Adipose tissue (tissue), 3 donors: ENCODE results near the gene SEC23B. TPM values are rescaled to one million over a fixed set of nuclear protein-coding genes. Genes with fewer than 3 reads are reported as not detected.
"Not testable (repeated sequence)": the region's sequence is repeated elsewhere in the genome, so short reads cannot be mapped to it uniquely, and the experiment has no call there.

Experiments used
- H3K27ac ChIP-seq: one replicate; pipeline ENCODE4 v1.5.1; 2013; ENCODE audit warnings: low read depth, low read length
- WGBS, 3 donors: extraction: QIAGEN DNeasy Blood & Tissue Kit; methylation state at CpG; one replicate each; pipeline ENCODE4 v1.1.7; 2013; 5-methylcytosine and 5-hydroxymethylcytosine counted together
- polyA plus RNA-seq, 3 donors: library from polyadenylated mRNA; stranded (reverse); fragments of 200-250 nt; gene quantifications; one replicate each; pipeline ENCODE4 v1.2.3, GENCODE V29; 2013
- donor health status: healthy with polysubstance abuse.
- donor health status: Bipolar disorder and iron deficiency.
- donor health status: healthy.

The SEC23B gene
- 10 to 100 TPM; 15.3 to 32.3 (median 28.9) TPM for polyA plus RNA-seq

- 0% methylated on average over 69 of the region's 69 CpGs for WGBS, 3 donors
- H3K27ac ChIP-seq, result peak within 1 kb of the TSS; percentile 96
These were observed at the start of gene SEC23B for GRCh38 chr20:18507218-18508191. TSS of gene SEC23B (plus strand) at chr20:18507940. CDS start at chr20:18510836, 2,896 bp downstream.

DNA sequence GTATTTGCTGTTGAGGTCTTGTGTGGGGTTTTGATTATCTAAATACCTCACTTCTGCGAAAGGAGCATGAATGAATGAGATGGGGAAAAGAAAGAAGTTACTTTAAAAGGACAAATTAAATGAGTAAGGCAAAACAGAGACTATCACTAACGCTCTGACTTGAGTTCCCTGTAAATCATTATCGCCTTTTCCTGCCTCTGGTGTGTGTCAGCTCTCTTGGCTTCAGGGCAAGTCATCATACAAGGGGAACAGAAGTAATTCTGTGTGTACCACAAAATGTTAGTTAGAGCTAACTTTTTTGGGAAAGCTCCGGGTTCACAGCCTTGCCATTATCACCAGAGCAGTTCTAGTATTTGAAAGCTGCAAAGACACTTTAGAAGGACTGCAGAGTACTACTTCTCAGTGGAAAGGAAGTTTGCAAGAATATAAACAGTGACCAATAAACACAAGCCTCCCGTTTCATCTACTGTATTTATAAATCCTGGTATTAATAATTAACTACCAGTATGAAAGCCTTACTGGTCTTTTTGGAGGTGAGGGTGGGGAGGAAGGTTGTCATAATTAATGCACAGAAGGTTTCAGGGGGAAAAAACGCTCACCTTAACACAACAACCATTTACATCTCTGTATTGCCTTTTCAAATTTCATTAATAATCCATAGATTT, 42.1 kb upstream of the SEC23B start:
- 48 to 64% (median 49%) methylated on average over 6 of the region's 6 CpGs for WGBS, 3 donors
- H3K27ac ChIP-seq, result no peak overlapping the region

DNA sequence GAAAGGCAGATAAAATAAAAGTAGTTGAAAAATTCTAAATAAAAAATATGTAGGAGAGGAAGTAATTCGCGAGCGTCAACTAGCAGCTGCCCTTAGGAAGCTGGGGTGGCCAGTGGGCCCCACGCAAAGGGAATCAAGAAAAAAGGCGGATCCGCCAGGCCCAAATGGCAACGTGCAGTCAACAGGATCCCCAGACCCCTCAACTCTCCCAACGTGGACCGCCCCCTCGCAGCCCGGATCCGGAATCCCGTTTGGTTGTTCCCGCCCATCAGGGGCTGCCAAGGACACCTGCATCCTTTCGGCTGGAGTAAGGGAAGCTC, 41.2 kb upstream of the SEC23B start:
- 0 to 1% (median 0%) methylated on average over 15 of the region's 15 CpGs for WGBS, 3 donors

DNA sequence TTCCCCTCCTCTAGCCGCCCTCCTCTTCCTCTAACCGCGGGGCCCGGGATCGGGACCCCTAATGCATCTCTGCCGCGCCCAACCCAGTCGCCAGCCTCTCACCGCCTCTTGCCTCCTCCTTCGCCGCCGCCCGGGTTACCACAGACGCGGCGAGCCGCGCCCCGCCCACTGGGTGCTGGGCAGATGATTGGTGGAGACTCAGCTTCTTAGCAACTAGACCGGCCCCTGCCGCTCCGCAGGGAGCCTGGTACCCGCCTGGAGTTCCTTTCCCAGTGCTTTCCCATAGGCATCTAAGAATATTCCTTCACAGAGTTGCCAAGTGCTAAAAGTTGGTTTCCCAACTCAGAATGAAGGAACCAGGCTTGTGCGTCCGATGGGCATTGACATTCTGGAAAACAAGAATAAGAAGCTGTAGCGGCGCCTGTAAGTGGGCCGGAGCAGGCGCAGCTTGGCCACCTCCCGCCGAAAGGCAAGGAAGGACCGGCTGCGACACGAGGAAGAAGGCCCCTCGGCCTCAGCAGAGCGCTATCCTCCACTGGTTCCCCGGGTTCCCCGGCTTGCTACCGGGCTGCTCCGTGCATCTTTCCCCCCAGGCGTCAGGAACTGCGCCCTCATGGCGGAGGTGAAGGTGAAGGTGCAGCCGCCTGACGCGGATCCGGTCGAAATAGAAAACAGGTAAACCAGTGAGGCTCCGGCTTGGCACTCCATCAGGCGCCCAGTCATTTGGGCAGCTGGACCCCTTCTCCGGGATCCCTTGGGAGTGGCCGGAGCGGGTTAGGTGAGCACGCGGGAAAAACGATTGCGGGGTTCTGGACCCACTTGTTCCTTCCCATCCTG, 40.6 kb upstream of the SEC23B start, which contains the start of the genes DZANK1 and POLR3F:
Gene DZANK1 (minus strand): TSS at position 137 of the 837 bp plus-strand sequence. CDS start 1,672 bp downstream, outside the sequence.
Gene POLR3F (plus strand): TSS at position 497 of the 837 bp plus-strand sequence. CDS start 117 bp downstream, at position 614.
- 0 to 1% (median 1%) methylated on average over 57 of the region's 57 CpGs for WGBS, 3 donors
- H3K27ac ChIP-seq, result peak within 1 kb of the TSS; percentile 21

More for the DNA sequence above, 41.2 kb upstream of the SEC23B start:
- no peak overlapping the region for H3K27ac ChIP-seq

DNA sequence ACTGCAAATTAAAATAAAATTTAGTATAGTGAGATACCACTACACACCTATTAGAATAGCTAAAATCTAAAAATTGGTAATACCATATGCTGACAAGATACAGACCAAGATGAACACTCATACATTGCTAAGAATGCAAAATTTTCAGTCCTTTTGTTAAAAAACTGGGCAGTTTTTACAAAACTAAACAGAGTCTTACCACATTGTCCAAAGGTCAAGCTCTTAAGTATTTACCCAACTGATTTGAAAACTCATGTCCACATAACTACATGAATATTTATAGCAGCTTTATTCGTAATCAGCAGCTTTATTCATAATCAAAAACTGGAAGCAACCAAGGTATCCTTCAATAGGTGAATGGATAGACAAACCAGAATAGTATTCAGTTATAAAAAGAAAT, 30.5 kb upstream of the SEC23B start:
- WGBS, 3 donors, result 72 to 100% (median 85%) methylated on average over 1 of the region's 1 CpG
- H3K27ac ChIP-seq, result no peak overlapping the region

DNA sequence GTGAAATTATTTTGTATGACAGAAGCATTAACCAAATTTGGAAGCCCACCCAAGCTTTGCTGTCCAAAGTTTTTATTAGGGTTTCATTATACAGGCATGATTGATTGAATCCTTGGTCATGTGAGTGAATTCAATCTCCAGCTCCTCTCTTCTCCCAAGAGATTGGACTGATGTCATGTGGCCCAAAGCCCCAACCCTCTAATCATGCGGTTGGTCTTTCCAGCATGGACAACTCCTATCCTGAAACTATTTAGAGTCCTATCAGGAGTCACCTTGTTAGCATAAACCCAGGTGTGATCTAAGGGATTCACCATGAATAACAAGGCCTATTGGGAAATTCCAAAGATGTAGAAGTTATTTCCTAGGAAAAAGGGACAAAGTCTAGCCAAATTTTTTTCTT, 29.9 kb upstream of the SEC23B start:
- H3K27ac ChIP-seq, result no peak overlapping the region
- 75 to 90% (median 82%) methylated on average over 1 of the region's 1 CpG for WGBS, 3 donors

- 91 to 95% (median 94%) methylated on average over 4 of the region's 4 CpGs for WGBS, 3 donors
- no peak overlapping the region for H3K27ac ChIP-seq
These were observed 26.1 kb upstream of the SEC23B start for GRCh38 chr20:18481596-18481995.

- 98 to 99% (median 98%) methylated on average over 3 of the region's 3 CpGs for WGBS, 3 donors
- no peak overlapping the region for H3K27ac ChIP-seq
These were observed 19.4 kb upstream of the SEC23B start for GRCh38 chr20:18488301-18488700.

DNA sequence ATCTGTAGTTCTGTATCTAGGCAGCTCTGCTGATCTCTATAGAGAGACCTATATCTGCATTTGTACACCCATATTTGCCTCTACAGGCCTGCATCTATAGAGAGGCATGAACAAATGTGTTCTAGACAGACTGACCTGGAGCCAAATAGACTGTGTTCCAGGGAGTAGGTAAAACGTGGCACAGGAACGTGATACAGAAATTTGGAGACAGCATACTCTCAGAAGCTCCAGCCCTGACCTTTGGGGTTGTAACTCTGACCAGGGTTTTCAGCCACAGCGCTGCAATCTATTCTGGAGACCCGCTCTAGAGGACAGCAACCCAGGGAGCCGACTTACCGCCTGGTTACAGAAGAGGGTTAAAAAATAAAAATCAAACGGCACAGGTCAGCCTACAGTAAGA, 11.7 kb upstream of the SEC23B start:
- H3K27ac ChIP-seq, result no peak overlapping the region
- WGBS, 3 donors, result 14 to 33% (median 29%) methylated on average over 7 of the region's 7 CpGs

GRCh38 chr20:18496740-18497592, 10.8 kb upstream of the SEC23B start, which contains the start of gene RBBP9:
TSS of gene RBBP9 (minus strand) at chr20:18497225. CDS start at chr20:18497167, 58 bp downstream.
- 1 to 4% (median 3%) methylated on average over 31 of the region's 31 CpGs for WGBS, 3 donors
- H3K27ac ChIP-seq, result no peak within 1 kb of the TSS

GRCh38 chr20:18497603-18498002, 10.1 kb upstream of the SEC23B start:
- 94 to 96% (median 95%) methylated on average over 3 of the region's 3 CpGs for whole genome bisulfite sequencing, 3 donors
- H3K27ac ChIP-seq, result no peak overlapping the region

DNA sequence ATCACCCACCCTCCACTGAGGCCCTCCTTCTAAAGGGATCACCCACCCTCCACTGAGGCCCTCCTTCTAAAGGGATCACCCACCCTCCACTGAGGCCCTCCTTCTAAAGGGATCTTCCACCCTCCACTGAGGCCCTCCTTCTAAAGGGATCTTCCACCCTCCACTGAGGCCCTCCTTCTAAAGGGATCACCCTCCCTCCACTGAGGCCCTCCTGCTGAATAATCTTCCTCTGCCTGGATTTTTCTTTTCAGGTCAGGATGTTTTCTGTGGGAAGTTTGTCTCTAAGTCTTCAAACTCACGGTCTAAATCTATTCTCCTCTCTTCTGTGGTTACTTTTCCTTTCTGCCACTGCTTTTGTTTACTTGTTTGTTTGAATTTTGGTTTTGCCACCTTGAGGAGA, 6.1 kb upstream of the SEC23B start:
- 61 to 80% (median 78%) methylated on average over 1 of the region's 1 CpG for WGBS, 3 donors

DNA sequence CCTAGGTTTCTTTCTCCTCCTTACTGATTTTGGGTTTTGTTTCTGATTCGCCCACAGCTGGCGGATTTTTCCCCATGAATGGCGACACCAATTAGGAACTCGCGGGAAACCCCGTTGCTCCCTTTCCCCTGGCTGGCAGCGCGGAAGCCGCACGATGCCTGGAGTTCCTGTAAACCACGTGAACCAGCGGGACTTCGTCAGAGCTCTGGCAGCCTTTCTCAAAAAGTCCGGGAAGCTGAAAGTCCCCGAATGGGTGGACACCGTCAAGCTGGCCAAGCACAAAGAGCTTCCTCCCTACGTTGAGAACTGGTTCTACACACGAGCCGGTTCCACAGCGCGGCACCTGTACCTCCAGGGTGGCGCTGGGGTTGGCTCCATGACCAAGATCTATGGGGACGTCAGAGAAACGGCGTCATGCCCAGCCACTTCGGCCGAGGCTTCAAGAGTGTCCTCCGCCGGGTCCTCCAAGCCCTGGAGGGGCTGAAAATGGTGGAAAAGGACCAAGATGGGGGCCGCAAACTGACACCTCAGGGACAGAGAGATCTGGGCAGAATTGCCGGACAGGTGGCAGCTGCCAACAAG, 3.2 kb upstream of the SEC23B start:
- 64 to 67% (median 67%) methylated on average over 31 of the region's 31 CpGs for WGBS, 3 donors
- H3K27ac ChIP-seq, result no peak overlapping the region

More for the DNA sequence above, 6.1 kb upstream of the SEC23B start:
- H3K27ac ChIP-seq, result not testable (repeated sequence)

GRCh38 chr20:18506744-18507143, 996 bp upstream of the SEC23B start:
- peak overlapping the region; percentile 96 for H3K27ac ChIP-seq
- 50 to 72% (median 69%) methylated on average over 8 of the region's 8 CpGs for WGBS, 3 donors

DNA sequence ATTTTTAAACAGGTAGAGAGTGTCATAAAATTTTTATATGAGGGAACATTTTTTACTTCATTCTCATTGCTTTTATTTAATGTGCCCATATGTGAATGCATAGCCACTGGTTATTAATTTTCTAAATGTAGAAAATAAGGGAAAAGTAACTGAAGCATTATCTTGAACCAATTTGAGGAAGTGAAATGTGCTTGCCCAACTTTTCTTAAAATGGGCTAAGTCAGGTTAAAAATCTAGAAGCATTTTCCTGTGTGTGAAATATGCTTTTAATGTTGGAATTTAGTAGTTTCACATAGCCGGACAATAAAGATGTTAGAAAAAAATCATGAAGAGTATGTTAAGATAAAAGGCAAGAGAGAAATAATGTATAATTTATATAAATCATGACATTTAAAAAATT, 3.8 kb downstream of the SEC23B start:
- 60 to 91% (median 71%) methylated on average over 1 of the region's 1 CpG for WGBS, 3 donors
- no peak overlapping the region for H3K27ac ChIP-seq

DNA sequence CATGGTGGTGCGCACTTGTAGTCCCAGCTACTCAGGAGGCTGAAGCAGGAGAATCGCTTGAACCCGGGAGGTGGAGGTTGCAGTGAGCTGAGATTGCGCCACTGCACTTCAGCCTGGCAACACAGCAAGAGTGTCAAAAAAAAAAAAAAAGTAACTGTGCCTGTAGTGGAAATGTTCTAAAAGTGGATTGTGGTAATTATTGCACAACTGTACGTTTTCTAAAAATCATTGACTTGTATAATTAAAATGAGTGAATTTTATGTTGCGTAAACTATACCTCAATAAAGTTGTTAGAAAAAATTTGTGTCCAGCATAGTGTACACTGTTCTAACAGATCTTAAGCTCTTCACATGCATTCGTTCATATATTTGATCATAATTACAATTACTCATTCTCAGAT, 5.5 kb downstream of the SEC23B start:
- H3K27ac ChIP-seq, result no peak overlapping the region
- 68 to 90% (median 75%) methylated on average over 7 of the region's 7 CpGs for WGBS, 3 donors

- H3K27ac ChIP-seq, result no peak overlapping the region
- 86 to 95% (median 88%) methylated on average over 5 of the region's 5 CpGs for WGBS, 3 donors
These were observed 6.4 kb downstream of the SEC23B start for GRCh38 chr20:18514127-18514526.
